ENCODE measurements around the gene FGF11. TPM values are rescaled to one million over a fixed set of nuclear protein-coding genes. Genes with fewer than 3 reads are reported as not detected.

FGF11 gene
- total RNA-seq, 2 donors from 2014 or later = 1.2 to 1.6 TPM

DNA sequence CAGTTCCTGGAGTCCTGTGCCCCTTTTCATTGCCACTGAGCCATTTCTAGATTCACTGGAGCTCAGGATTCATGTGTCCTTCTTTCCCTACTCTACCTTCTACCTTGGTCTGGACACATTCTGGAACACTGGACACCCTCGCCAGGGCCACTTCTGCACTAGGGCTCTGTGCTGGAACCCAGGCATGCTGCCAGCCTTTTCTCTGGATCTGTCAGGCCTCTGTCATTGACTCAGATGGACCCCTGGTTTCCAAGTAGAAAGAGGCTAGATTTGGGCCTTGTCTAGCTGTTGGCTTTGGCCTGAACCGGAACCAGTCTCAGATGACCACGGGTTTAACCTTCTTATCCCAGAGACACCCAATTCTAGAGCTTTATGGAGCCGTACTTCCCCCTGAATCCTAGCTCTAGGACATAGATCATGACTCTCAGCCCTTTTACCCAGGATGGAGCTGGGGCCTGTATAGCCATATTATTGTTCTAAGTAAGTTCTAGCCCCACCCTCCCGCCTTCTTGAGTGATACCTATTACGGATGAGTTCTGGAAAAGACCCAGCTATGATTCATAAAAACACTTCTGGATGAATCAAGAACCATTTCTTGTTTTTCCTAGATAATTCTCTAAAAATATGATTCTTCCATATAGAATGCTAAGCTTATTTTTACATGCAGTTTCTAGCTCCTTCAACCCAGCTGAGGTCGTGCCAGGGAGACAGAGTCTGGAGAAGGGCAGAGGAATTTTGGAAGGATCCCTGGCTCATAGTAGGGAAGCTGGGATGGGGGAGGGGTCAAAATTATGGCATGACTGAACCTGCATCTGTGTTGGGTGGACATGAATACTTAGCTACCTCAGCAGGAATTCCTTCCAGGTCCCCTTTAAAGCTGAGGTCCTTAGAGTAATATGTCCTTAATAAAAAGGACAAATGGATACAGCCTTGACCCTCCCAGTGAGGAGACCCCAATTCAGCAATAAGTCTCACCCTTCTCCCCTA is 4.5 kb downstream of the FGF11 start:
- no peaks in the 10 kb centered on the region for H3K36me3 ChIP-seq
- no peak for DNase-seq
- H3K9ac ChIP-seq (ENCODE audit: low read depth in 2 of 2, low read length in 2 of 2) = no peak overlapping the region
- no peak overlapping the region for H3K4me3 ChIP-seq
- H3K4me1 ChIP-seq = peaks cover 9% of the 10 kb centered on the region
- TF ChIP-seq, protein P1, sequence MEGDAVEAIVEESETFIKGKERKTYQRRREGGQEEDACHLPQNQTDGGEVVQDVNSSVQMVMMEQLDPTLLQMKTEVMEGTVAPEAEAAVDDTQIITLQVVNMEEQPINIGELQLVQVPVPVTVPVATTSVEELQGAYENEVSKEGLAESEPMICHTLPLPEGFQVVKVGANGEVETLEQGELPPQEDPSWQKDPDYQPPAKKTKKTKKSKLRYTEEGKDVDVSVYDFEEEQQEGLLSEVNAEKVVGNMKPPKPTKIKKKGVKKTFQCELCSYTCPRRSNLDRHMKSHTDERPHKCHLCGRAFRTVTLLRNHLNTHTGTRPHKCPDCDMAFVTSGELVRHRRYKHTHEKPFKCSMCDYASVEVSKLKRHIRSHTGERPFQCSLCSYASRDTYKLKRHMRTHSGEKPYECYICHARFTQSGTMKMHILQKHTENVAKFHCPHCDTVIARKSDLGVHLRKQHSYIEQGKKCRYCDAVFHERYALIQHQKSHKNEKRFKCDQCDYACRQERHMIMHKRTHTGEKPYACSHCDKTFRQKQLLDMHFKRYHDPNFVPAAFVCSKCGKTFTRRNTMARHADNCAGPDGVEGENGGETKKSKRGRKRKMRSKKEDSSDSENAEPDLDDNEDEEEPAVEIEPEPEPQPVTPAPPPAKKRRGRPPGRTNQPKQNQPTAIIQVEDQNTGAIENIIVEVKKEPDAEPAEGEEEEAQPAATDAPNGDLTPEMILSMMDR (IDR thresholded peaks at IDR 0.05) = no peak
- intact Hi-C loops (cut with DNase I) = no loop called here
- H3K27ac ChIP-seq = no peak overlapping the region
- H3K27me3 ChIP-seq = peaks cover 28% of the 10 kb centered on the region
- H3K9me3 ChIP-seq = no peaks in the 10 kb centered on the region

DNA sequence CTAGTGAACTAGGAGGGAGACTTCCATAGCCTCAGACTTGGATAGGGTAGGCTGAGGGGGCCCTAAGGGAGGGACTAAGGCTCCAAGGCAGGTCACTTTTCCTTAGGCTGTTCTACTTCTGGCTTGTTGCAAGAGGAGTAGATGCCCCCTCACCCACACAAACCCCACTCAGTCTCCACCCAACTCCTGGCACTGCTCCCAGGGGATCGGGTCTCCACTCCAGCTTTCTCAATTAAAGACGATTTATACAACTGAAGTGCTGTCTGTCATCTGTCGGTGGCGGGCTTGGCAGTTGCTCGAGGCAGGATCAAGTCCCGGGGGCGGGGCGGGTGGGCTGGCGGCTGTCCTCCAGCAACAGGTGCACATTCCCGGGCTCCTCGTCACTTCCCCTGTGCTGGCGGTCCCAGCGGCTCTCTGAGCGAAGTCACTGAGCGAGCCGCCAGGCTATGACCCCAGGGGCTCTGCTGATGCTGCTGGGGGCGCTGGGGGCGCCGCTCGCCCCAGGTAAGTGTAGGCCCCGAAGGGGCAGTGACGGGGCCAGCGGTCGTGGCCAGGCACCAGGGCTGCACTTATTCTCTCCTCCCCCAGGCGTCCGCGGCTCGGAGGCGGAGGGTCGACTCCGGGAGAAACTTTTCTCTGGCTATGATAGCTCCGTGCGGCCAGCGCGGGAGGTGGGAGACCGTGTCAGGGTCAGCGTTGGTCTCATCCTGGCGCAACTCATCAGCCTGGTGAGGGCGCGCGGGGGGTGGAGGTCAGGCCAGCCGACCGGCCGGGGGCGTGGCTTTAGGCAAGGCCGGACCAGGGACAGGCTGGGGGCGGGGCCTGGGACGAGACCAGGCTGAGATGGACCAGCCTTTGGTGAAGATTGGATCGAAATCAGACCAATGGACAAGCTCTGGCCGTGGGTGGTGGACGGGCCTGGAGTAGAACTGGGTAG is 5.6 kb downstream of the FGF11 start, which contains the start of gene CHRNB1:
Gene CHRNB1, plus strand, starts transcription at position 380 of the 937 bp plus-strand sequence. Its CDS starts 67 bp downstream, at position 447.
- TF ChIP-seq, protein P1 (IDR thresholded peaks at IDR 0.05) = no peak
- Histone ChIP-seq H3K9ac (ENCODE audit: low read depth in 2 of 2, low read length in 2 of 2) (peak within 1 kb of the TSS; percentile 40 to 53), H3K4me1 (peaks cover 4% of the 10 kb centered on the region), H3K9me3 (no peaks in the 10 kb centered on the region), H3K36me3 (no peaks in the 10 kb centered on the region), H3K27ac (no peak within 1 kb of the TSS), H3K4me3 (peak within 1 kb of the TSS; percentile 39), H3K27me3 (peaks cover 17% of the 10 kb centered on the region)
- peak; percentile 87 for DNase-seq
- intact Hi-C loops (cut with DNase I) = no loop called here

DNA sequence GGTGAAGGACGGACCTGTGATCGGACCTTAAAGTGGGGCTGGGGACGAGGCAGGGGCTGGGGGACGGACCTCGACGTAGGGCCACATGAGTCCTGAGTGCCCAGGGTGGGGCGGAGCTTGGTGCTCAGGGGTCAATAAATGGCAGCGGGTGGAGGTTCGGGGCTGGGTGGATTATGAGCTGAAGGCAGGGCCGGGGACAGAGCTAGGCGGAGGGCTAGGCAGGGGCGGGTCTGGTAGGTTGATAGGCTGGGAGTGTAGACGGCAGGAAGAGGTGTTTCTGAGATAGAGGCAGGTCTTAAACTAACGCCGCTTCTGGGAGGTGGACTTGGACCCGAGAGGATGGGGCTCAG is 6.3 kb downstream of the FGF11 start:
- no peaks in the 10 kb centered on the region for H3K36me3 ChIP-seq
- peak overlapping the region; percentile 39 for H3K4me3 ChIP-seq
- peaks cover 4% of the 10 kb centered on the region for H3K4me1 ChIP-seq
- intact Hi-C loops (cut with DNase I) = no loop called here
- no peak overlapping the region for H3K27ac ChIP-seq
- peaks cover 10% of the 10 kb centered on the region for H3K27me3 ChIP-seq
- H3K9me3 ChIP-seq = no peaks in the 10 kb centered on the region
- H3K9ac ChIP-seq (ENCODE audit: low read depth in 2 of 2, low read length in 2 of 2) = peak overlapping the region in 1 of 2 donors; percentile 40
- peak; percentile 88 for DNase-seq
- TF ChIP-seq, protein P1 (IDR thresholded peaks at IDR 0.05) = no peak

DNA sequence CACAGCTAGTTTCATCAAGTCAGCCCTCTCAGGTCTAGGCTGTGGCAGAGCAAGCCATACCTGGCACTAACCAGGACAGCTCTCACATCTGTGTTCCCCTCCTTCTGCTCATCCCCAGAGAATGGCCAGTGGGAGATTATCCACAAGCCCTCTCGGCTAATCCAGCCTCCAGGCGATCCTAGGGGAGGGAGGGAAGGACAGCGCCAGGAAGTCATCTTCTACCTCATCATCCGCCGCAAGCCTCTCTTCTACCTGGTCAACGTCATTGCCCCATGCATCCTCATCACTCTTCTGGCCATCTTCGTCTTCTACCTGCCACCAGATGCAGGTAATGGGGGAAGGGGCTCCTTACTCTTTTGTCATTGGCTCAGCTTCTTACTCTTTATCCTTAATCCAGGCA is 9.1 kb downstream of the FGF11 start:
- Histone ChIP-seq H3K27ac (no peak overlapping the region), H3K4me3 (no peak overlapping the region), H3K9ac (ENCODE audit: low read depth in 2 of 2, low read length in 2 of 2) (no peak overlapping the region), H3K36me3 (no peaks in the 10 kb centered on the region), H3K27me3 (no peaks in the 10 kb centered on the region), H3K4me1 (peaks cover 4% of the 10 kb centered on the region), H3K9me3 (no peaks in the 10 kb centered on the region)
- no peak for DNase-seq
- TF ChIP-seq, protein P1 (IDR thresholded peaks at IDR 0.05) = no peak
- intact Hi-C loops (cut with DNase I) = no loop called here

DNA sequence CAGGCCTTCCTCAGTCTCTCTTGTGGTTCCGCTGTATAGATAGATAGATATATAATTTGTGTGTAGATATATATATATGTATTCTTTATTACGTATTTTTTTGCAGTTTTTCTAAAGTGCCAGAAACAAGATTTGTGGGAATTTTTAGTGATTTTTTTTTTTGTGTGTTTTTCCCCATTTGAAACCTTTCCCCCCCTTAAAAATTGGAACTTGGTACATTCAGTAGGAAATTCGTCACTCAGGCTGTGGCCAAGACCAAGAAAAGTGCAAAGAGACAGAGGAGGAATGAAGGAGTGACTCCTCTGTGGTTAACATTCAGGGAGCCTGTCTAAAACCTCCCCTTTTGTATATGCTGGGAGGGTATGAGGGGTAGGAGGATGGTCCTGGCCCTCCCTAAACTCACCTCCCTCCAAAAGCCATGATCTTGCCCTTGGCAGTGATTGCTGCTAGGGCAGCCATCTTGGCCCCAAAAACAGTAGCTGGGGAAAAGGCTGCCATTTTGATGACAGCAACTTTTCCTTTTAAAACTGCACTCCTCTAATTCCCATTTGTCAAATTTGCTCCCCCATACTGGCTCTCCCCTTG is 20.7 kb downstream of the FGF11 start:
- no peak for DNase-seq
- TF ChIP-seq, protein P1 (IDR thresholded peaks at IDR 0.05) = no peak
- Histone ChIP-seq H3K4me1 (no peaks in the 10 kb centered on the region), H3K36me3 (no peaks in the 10 kb centered on the region), H3K9ac (ENCODE audit: low read depth in 2 of 2, low read length in 2 of 2) (no peak overlapping the region), H3K27ac (no peak overlapping the region), H3K9me3 (no peaks in the 10 kb centered on the region), H3K4me3 (no peak overlapping the region), H3K27me3 (no peaks in the 10 kb centered on the region)
- intact Hi-C loops (cut with DNase I) = no loop called here

All from colonic mucosa (tissue), 4 donors.